ENCODE results near the gene PTPN14. TPM values are rescaled to one million over a fixed set of nuclear protein-coding genes. Genes with fewer than 3 reads are reported as not detected.

Gene PTPN14
- total RNA-seq, 2 donors from 2014 or later, result 9.8 to 11.8 TPM

DNA sequence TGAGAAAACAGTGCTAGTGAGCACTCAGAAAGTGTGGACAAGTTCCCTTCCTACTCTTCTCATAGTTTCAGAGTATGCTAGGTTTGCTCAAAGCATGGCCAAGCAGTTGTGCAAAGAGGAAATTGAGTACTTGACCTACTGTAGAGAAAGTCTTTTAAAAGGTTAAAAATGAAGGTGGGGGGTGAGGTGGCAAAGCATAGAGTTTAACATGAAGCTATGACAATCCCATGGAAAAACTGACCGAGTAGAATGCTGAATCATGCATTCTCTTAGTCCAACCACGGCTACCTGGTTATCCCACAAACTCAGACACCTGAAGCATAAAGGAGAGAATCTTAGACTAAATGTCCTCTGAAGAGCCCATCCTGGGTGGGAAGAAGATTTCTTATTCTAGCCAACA is 79.9 kb downstream of the PTPN14 start:
- Histone ChIP-seq H3K4me3 (no peak overlapping the region), H3K4me1 (no peaks in the 10 kb centered on the region), H3K27ac (no peak overlapping the region), H3K9me3 (no peaks in the 10 kb centered on the region), H3K36me3 (no peaks in the 10 kb centered on the region), H3K27me3 (no peaks in the 10 kb centered on the region), H3K9ac (ENCODE audit: low read depth in 2 of 2, low read length in 2 of 2) (no peak overlapping the region)
- TF ChIP-seq CTCF (IDR thresholded peaks at IDR 0.05), result no peak
- DNase-seq, result no peak
- intact Hi-C loops (cut with DNase I), result no loop called here

DNA sequence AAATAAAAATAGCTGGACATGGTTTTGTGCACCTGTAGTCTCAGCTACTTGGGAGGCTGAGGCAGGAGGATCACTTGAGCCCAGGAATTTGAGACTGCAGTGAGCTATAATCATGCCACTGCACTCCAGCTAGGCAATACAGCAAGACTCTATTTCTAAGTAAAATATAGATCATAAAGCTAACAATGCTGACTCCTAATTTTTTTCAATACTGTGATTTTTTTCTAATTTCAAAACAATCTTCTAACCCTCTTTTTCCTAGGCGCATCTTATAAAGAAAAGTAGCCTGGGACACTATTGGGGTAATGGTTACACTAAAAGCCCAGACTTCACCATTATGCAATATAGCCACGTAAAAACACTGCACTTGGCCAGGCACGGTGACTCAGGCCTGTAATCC is 81.3 kb downstream of the PTPN14 start:
- Histone ChIP-seq H3K9ac (ENCODE audit: low read depth in 2 of 2, low read length in 2 of 2) (no peak overlapping the region), H3K4me3 (no peak overlapping the region), H3K4me1 (no peaks in the 10 kb centered on the region), H3K9me3 (no peaks in the 10 kb centered on the region), H3K27ac (no peak overlapping the region), H3K36me3 (no peaks in the 10 kb centered on the region), H3K27me3 (no peaks in the 10 kb centered on the region)
- TF ChIP-seq CTCF (IDR thresholded peaks at IDR 0.05), result no peak
- intact Hi-C loops (cut with DNase I), result no loop called here
- DNase-seq, result no peak

DNA sequence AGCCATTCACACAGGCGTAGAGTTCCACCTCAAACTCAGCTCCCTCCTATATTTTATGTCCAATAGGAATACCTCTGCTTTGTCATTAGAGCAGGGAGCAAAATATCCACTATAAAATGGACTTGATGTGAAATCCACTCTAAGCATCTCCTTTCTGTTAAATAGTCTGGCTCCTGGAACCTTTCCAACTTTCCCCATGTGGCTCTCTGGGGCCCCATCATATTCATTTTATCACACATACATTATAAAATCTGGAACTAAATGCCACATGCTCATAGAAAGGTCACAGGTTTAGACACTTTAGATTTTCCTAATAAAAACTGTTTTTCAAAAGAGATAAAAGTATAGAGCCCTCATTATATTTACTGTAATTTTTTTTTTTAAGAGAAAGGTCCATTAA is 82.1 kb downstream of the PTPN14 start:
- Histone ChIP-seq H3K4me3 (no peak overlapping the region), H3K9ac (ENCODE audit: low read depth in 2 of 2, low read length in 2 of 2) (no peak overlapping the region), H3K36me3 (no peaks in the 10 kb centered on the region), H3K27me3 (no peaks in the 10 kb centered on the region), H3K4me1 (no peaks in the 10 kb centered on the region), H3K27ac (no peak overlapping the region), H3K9me3 (no peaks in the 10 kb centered on the region)
- DNase-seq, result no peak
- intact Hi-C loops (cut with DNase I), result no loop called here
- TF ChIP-seq CTCF (IDR thresholded peaks at IDR 0.05), result no peak

DNA sequence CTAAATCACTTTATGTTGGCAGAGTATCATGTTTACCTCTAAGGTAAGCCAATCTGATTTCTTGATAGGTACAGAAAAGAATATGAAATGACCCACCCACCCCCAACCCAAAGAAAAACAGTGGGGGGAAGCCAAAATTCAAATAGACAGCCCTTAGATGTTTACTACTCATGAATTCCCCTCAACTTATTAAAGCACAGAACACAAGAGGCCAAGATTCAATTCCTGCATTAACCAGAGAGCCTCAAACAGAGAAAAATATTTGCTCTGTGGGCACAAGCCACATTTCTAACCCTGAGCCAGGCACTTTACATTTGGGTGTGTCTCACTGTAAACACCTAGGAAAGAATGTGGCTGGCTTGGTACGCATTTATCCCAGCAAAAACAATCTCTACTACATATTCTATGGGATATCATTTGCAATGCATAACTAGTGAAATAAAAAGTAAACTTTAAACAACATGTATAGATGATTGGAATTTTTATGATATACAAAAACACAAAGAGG is 84.3 kb downstream of the PTPN14 start:
- Histone ChIP-seq H3K36me3 (no peaks in the 10 kb centered on the region), H3K9me3 (no peaks in the 10 kb centered on the region), H3K27me3 (no peaks in the 10 kb centered on the region), H3K27ac (no peak overlapping the region), H3K9ac (ENCODE audit: low read depth in 2 of 2, low read length in 2 of 2) (no peak overlapping the region), H3K4me3 (no peak overlapping the region), H3K4me1 (no peaks in the 10 kb centered on the region)
- intact Hi-C loops (cut with DNase I), result no loop called here
- DNase-seq, result peak; percentile 27
- TF ChIP-seq CTCF (IDR thresholded peaks at IDR 0.05), result no peak

GRCh38 chr1:214466403-214467077 is 84.9 kb downstream of the PTPN14 start:
- no peak overlapping the region for H3K9ac ChIP-seq (ENCODE audit: low read depth in 2 of 2, low read length in 2 of 2)
- TF ChIP-seq CTCF (IDR thresholded peaks at IDR 0.05), result no peak
- DNase-seq, result no peak

More at GRCh38 chr1:214466403-214467077, 84.9 kb downstream of the PTPN14 start:
- no peaks in the 10 kb centered on the region for H3K36me3 ChIP-seq
- H3K9me3 ChIP-seq, result no peaks in the 10 kb centered on the region
- H3K4me3 ChIP-seq, result no peak overlapping the region
- H3K4me1 ChIP-seq, result no peaks in the 10 kb centered on the region
- no peaks in the 10 kb centered on the region for H3K27me3 ChIP-seq
- H3K27ac ChIP-seq, result no peak overlapping the region
- intact Hi-C loops (cut with DNase I), result no loop called here
